ENCODE data around the gene ATG14.
"Not testable (repeated sequence)": the region's sequence is repeated elsewhere in the genome, so short reads cannot be mapped to it uniquely, and the experiment has no call there.

The ATG14 gene

GRCh38 chr14:55430024-55430690 lies 18.5 kb upstream of the ATG14 start:
- no peaks in the 10 kb centered on the region for H3K4me1 ChIP-seq
- DNase-seq, result peak; percentile 52
- H3K4me3 ChIP-seq (ENCODE audit: low read depth, low read length), result no peak overlapping the region
- no peaks in the 10 kb centered on the region for H3K36me3 ChIP-seq
- H3K27me3 ChIP-seq, result no peaks in the 10 kb centered on the region; the same call in 1 of the 2 replicates
- TF ChIP-seq CTCF (IDR thresholded peaks at IDR 0.05; ENCODE audit: low read depth, low read length), result peak; percentile 62
- H3K9me3 ChIP-seq, result no peaks in the 10 kb centered on the region

GRCh38 chr14:55427439-55427838 lies 15.8 kb upstream of the ATG14 start:
- peak; percentile 21 for DNase-seq
- TF ChIP-seq CTCF (IDR thresholded peaks at IDR 0.05; ENCODE audit: low read depth, low read length), result no peak

GRCh38 chr14:55426891-55427290 lies 15.3 kb upstream of the ATG14 start:
- H3K4me1 ChIP-seq, result no peaks in the 10 kb centered on the region
- H3K36me3 ChIP-seq, result no peaks in the 10 kb centered on the region
- H3K27me3 ChIP-seq, result no peaks in the 10 kb centered on the region; the same call in 1 of the 2 replicates
- no peak for TF ChIP-seq CTCF (IDR thresholded peaks at IDR 0.05; ENCODE audit: low read depth, low read length)
- no peak overlapping the region for H3K4me3 ChIP-seq (ENCODE audit: low read depth, low read length)
- no peaks in the 10 kb centered on the region for H3K9me3 ChIP-seq
- no peak for DNase-seq

More at GRCh38 chr14:55427439-55427838, 15.8 kb upstream of the ATG14 start:
- no peaks in the 10 kb centered on the region for H3K9me3 ChIP-seq
- H3K4me3 ChIP-seq (ENCODE audit: low read depth, low read length), result no peak overlapping the region
- no peaks in the 10 kb centered on the region for H3K36me3 ChIP-seq
- H3K27me3 ChIP-seq, result no peaks in the 10 kb centered on the region; the same call in 1 of the 2 replicates
- H3K4me1 ChIP-seq, result no peaks in the 10 kb centered on the region

- DNase-seq, result no peak
- no peaks in the 10 kb centered on the region for H3K36me3 ChIP-seq
- H3K27me3 ChIP-seq, result no peaks in the 10 kb centered on the region
- H3K4me1 ChIP-seq, result no peaks in the 10 kb centered on the region
- no peaks in the 10 kb centered on the region for H3K9me3 ChIP-seq
- TF ChIP-seq CTCF (IDR thresholded peaks at IDR 0.05; ENCODE audit: low read depth, low read length), result no peak
- H3K4me3 ChIP-seq (ENCODE audit: low read depth, low read length), result no peak overlapping the region
Observed at GRCh38 chr14:55425091-55425490, 13.5 kb upstream of the ATG14 start.

- Histone ChIP-seq H3K4me1 (no peaks in the 10 kb centered on the region), H3K9me3 (no peaks in the 10 kb centered on the region), H3K4me3 (ENCODE audit: low read depth, low read length) (no peak overlapping the region), H3K36me3 (no peaks in the 10 kb centered on the region), H3K27me3 (no peaks in the 10 kb centered on the region)
- no peak for DNase-seq
- TF ChIP-seq CTCF (IDR thresholded peaks at IDR 0.05; ENCODE audit: low read depth, low read length), result no peak
Observed at GRCh38 chr14:55423969-55424368, 12.3 kb upstream of the ATG14 start.

GRCh38 chr14:55422338-55422737 lies 10.7 kb upstream of the ATG14 start:
- not testable (repeated sequence) for H3K36me3 ChIP-seq; H3K4me3 ChIP-seq (ENCODE audit: low read depth, low read length); DNase-seq; H3K27me3 ChIP-seq; H3K9me3 ChIP-seq
- H3K4me1 ChIP-seq, result peaks cover 12% of the 10 kb centered on the region

Data from BE2C (cell line).